Effector memory CD4-positive, alpha-beta T cell (primary cell): Measurements from ENCODE around the gene PRKCB.

Experiments used
- DNase-seq, 3 donors: peaks; one replicate each; pipeline ENCODE4 v3.0.0-alpha.2; 2020
- H3K27ac ChIP-seq: 2 replicates; pipeline ENCODE4 v1.7.0; 2013; ENCODE audit warnings: mild to moderate bottlenecking, low read length, moderate library complexity; ENCODE audit not compliant: insufficient read depth, poor library complexity, severe bottlenecking
- H3K27me3 ChIP-seq: replicated peaks from 2 replicates; pipeline ENCODE4 v1.7.0; 2013; ENCODE audit warnings: mild to moderate bottlenecking, low read length; ENCODE audit not compliant: insufficient read depth, control insufficient read depth, poor library complexity, severe bottlenecking
- H3K36me3 ChIP-seq: 2 replicates; pipeline ENCODE4 v1.7.0; 2013; ENCODE audit warnings: mild to moderate bottlenecking, low read length, moderate library complexity; ENCODE audit not compliant: control insufficient read depth, insufficient read depth
- H3K4me1 ChIP-seq: 2 replicates; pipeline ENCODE4 v1.7.0; 2013; ENCODE audit warnings: low read length, mild to moderate bottlenecking; ENCODE audit not compliant: control insufficient read depth, insufficient read depth, poor library complexity, severe bottlenecking
- H3K4me3 ChIP-seq: 2 replicates; pipeline ENCODE4 v1.7.0; 2013; ENCODE audit warnings: low read length, low read depth, mild to moderate bottlenecking; ENCODE audit not compliant: insufficient read depth, poor library complexity, severe bottlenecking
- H3K9me3 ChIP-seq: 2 replicates; pipeline ENCODE4 v1.7.0; 2013; ENCODE audit warnings: mild to moderate bottlenecking, low read length, moderate library complexity; ENCODE audit not compliant: control insufficient read depth

The PRKCB gene

GRCh38 chr16:24114876-24115275 is 279.1 kb downstream of the PRKCB start:
- no peak overlapping the region for H3K4me3 ChIP-seq
- H3K27ac ChIP-seq, result no peak overlapping the region
- no peaks in the 10 kb centered on the region for H3K4me1 ChIP-seq
- peaks cover 7% of the 10 kb centered on the region for H3K36me3 ChIP-seq
- DNase-seq, result no peak
- H3K27me3 ChIP-seq, result no peaks in the 10 kb centered on the region
- no peaks in the 10 kb centered on the region for H3K9me3 ChIP-seq

- Histone ChIP-seq H3K27ac (no peak overlapping the region), H3K4me1 (no peaks in the 10 kb centered on the region), H3K36me3 (peaks cover 7% of the 10 kb centered on the region), H3K9me3 (no peaks in the 10 kb centered on the region), H3K27me3 (no peaks in the 10 kb centered on the region), H3K4me3 (no peak overlapping the region)
- DNase-seq, result no peak
Observed at GRCh38 chr16:24116046-24116776, 280.4 kb downstream of the PRKCB start.

GRCh38 chr16:24116989-24117388 is 281.2 kb downstream of the PRKCB start:
- no peaks in the 10 kb centered on the region for H3K4me1 ChIP-seq
- no peaks in the 10 kb centered on the region for H3K27me3 ChIP-seq
- no peak overlapping the region for H3K4me3 ChIP-seq
- H3K27ac ChIP-seq, result no peak overlapping the region
- no peak for DNase-seq
- H3K36me3 ChIP-seq, result peaks cover 7% of the 10 kb centered on the region
- no peaks in the 10 kb centered on the region for H3K9me3 ChIP-seq

- Histone ChIP-seq H3K4me3 (no peak overlapping the region), H3K27ac (no peak overlapping the region), H3K4me1 (no peaks in the 10 kb centered on the region), H3K9me3 (no peaks in the 10 kb centered on the region), H3K36me3 (peaks cover 7% of the 10 kb centered on the region), H3K27me3 (no peaks in the 10 kb centered on the region)
- DNase-seq, result no peak
Observed at GRCh38 chr16:24117680-24118079, 281.9 kb downstream of the PRKCB start.

GRCh38 chr16:24118126-24118821 is 282.5 kb downstream of the PRKCB start:
- Histone ChIP-seq H3K36me3 (peaks cover 7% of the 10 kb centered on the region), H3K27ac (no peak overlapping the region), H3K27me3 (no peaks in the 10 kb centered on the region), H3K4me1 (no peaks in the 10 kb centered on the region), H3K4me3 (no peak overlapping the region), H3K9me3 (no peaks in the 10 kb centered on the region)
- DNase-seq, result no peak

GRCh38 chr16:24119807-24120206 is 284.0 kb downstream of the PRKCB start:
- H3K27me3 ChIP-seq, result no peaks in the 10 kb centered on the region
- no peak overlapping the region for H3K4me3 ChIP-seq
- H3K36me3 ChIP-seq, result peaks cover 17% of the 10 kb centered on the region
- no peaks in the 10 kb centered on the region for H3K4me1 ChIP-seq
- no peaks in the 10 kb centered on the region for H3K9me3 ChIP-seq
- no peak overlapping the region for H3K27ac ChIP-seq
- DNase-seq, result no peak

- H3K36me3 ChIP-seq, result peaks cover 17% of the 10 kb centered on the region
- no peak overlapping the region for H3K4me3 ChIP-seq
- no peak for DNase-seq
Observed at GRCh38 chr16:24123275-24123674, 287.5 kb downstream of the PRKCB start.

GRCh38 chr16:24124291-24124690 is 288.5 kb downstream of the PRKCB start:
- no peak overlapping the region for H3K4me3 ChIP-seq
- no peak for DNase-seq
- H3K9me3 ChIP-seq, result no peaks in the 10 kb centered on the region
- no peak overlapping the region for H3K27ac ChIP-seq
- H3K36me3 ChIP-seq, result peaks cover 17% of the 10 kb centered on the region
- H3K4me1 ChIP-seq, result no peaks in the 10 kb centered on the region
- no peaks in the 10 kb centered on the region for H3K27me3 ChIP-seq

More at GRCh38 chr16:24123275-24123674, 287.5 kb downstream of the PRKCB start:
- Histone ChIP-seq H3K4me1 (no peaks in the 10 kb centered on the region), H3K27ac (no peak overlapping the region), H3K27me3 (no peaks in the 10 kb centered on the region), H3K9me3 (no peaks in the 10 kb centered on the region)

- Histone ChIP-seq H3K9me3 (no peaks in the 10 kb centered on the region), H3K36me3 (peaks cover 17% of the 10 kb centered on the region), H3K27me3 (no peaks in the 10 kb centered on the region), H3K4me3 (no peak overlapping the region), H3K4me1 (no peaks in the 10 kb centered on the region), H3K27ac (no peak overlapping the region)
- no peak for DNase-seq
Observed at GRCh38 chr16:24125214-24125613, 289.4 kb downstream of the PRKCB start.

- H3K27me3 ChIP-seq, result no peaks in the 10 kb centered on the region
- no peaks in the 10 kb centered on the region for H3K9me3 ChIP-seq
- no peak for DNase-seq
- H3K4me1 ChIP-seq, result no peaks in the 10 kb centered on the region
- H3K27ac ChIP-seq, result no peak overlapping the region
- peaks cover 12% of the 10 kb centered on the region for H3K36me3 ChIP-seq
- H3K4me3 ChIP-seq, result no peak overlapping the region
Observed at GRCh38 chr16:24129412-24129918, 293.7 kb downstream of the PRKCB start.
